ENCODE measurements around the gene NMU. TPM values are rescaled to one million over a fixed set of nuclear protein-coding genes. Genes with fewer than 3 reads are reported as not detected.

Gene NMU
- total RNA-seq, 1 experiment from 2014 or later, result not detected

GRCh38 chr4:55673424-55673823 is 37.3 kb upstream of the NMU start:
- H3K4me1 ChIP-seq, result no peaks in the 10 kb centered on the region
- H3K36me3 Mint-ChIP-seq (ENCODE audit: insufficient read depth, unreplicated experiment), result no peaks in the 10 kb centered on the region
- POLR2A ChIA-PET, result no interaction called here
- TF ChIP-seq, protein P1, sequence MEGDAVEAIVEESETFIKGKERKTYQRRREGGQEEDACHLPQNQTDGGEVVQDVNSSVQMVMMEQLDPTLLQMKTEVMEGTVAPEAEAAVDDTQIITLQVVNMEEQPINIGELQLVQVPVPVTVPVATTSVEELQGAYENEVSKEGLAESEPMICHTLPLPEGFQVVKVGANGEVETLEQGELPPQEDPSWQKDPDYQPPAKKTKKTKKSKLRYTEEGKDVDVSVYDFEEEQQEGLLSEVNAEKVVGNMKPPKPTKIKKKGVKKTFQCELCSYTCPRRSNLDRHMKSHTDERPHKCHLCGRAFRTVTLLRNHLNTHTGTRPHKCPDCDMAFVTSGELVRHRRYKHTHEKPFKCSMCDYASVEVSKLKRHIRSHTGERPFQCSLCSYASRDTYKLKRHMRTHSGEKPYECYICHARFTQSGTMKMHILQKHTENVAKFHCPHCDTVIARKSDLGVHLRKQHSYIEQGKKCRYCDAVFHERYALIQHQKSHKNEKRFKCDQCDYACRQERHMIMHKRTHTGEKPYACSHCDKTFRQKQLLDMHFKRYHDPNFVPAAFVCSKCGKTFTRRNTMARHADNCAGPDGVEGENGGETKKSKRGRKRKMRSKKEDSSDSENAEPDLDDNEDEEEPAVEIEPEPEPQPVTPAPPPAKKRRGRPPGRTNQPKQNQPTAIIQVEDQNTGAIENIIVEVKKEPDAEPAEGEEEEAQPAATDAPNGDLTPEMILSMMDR (IDR thresholded peaks at IDR 0.05; ENCODE audit: insufficient read depth in 1 of 2, low read depth in 1 of 2, low read length in 1 of 2, severe bottlenecking in 1 of 2, unreplicated experiment in 1 of 2), result no peak
- no peak for DNase-seq
- H3K4me1 Mint-ChIP-seq (ENCODE audit: low read depth, unreplicated experiment), result no peaks in the 10 kb centered on the region
- H3K9me3 Mint-ChIP-seq (ENCODE audit: unreplicated experiment), result no peaks in the 10 kb centered on the region
- H3K27ac Mint-ChIP-seq (ENCODE audit: unreplicated experiment), result no peak overlapping the region
- no peaks in the 10 kb centered on the region for H3K27me3 ChIP-seq (replicated peaks; ENCODE audit: control insufficient read depth, insufficient read depth, low read length)
- no peaks in the 10 kb centered on the region for H3K9me3 ChIP-seq
- CTCF ChIA-PET, result no interaction called here
- no peaks in the 10 kb centered on the region for H3K36me3 ChIP-seq (ENCODE audit: control insufficient read depth, insufficient read depth, low read length)
- intact Hi-C loops (cut with micrococcal nuclease; ENCODE audit: unreplicated experiment), result no loop called here
- H3K27me3 Mint-ChIP-seq (ENCODE audit: insufficient read depth, unreplicated experiment), result peaks cover 6% of the 10 kb centered on the region
- H3K4me3 Mint-ChIP-seq (ENCODE audit: unreplicated experiment), result no peak overlapping the region
- no TSS peak for BruUV-seq (replicated peaks)
- H3K4me3 ChIP-seq (ENCODE audit: low read depth, low read length), result no peak overlapping the region

GRCh38 chr4:55671667-55672066 is 35.6 kb upstream of the NMU start:
- Mint-ChIP-seq H3K36me3 (ENCODE audit: insufficient read depth, unreplicated experiment) (no peaks in the 10 kb centered on the region), H3K4me3 (ENCODE audit: unreplicated experiment) (no peak overlapping the region), H3K9me3 (ENCODE audit: unreplicated experiment) (no peaks in the 10 kb centered on the region), H3K4me1 (ENCODE audit: low read depth, unreplicated experiment) (no peaks in the 10 kb centered on the region), H3K27me3 (ENCODE audit: insufficient read depth, unreplicated experiment) (peaks cover 6% of the 10 kb centered on the region), H3K27ac (ENCODE audit: unreplicated experiment) (no peak overlapping the region)
- Histone ChIP-seq H3K36me3 (ENCODE audit: control insufficient read depth, insufficient read depth, low read length) (no peaks in the 10 kb centered on the region), H3K4me1 (no peaks in the 10 kb centered on the region), H3K27me3 (replicated peaks; ENCODE audit: control insufficient read depth, insufficient read depth, low read length) (no peaks in the 10 kb centered on the region), H3K4me3 (ENCODE audit: low read depth, low read length) (no peak overlapping the region), H3K9me3 (no peaks in the 10 kb centered on the region)
- TF ChIP-seq, protein P1 (IDR thresholded peaks at IDR 0.05; ENCODE audit: insufficient read depth in 1 of 2, low read depth in 1 of 2, low read length in 1 of 2, severe bottlenecking in 1 of 2, unreplicated experiment in 1 of 2), result no peak
- CTCF ChIA-PET, result no interaction called here
- no peak for DNase-seq
- POLR2A ChIA-PET, result no interaction called here
- no TSS peak for BruUV-seq (replicated peaks)
- intact Hi-C loops (cut with micrococcal nuclease; ENCODE audit: unreplicated experiment), result no loop called here

GRCh38 chr4:55670695-55671094 is 34.6 kb upstream of the NMU start:
- TF ChIP-seq, protein P1 (IDR thresholded peaks at IDR 0.05; ENCODE audit: insufficient read depth in 1 of 2, low read depth in 1 of 2, low read length in 1 of 2, severe bottlenecking in 1 of 2, unreplicated experiment in 1 of 2), result no peak
- Mint-ChIP-seq H3K27me3 (ENCODE audit: insufficient read depth, unreplicated experiment) (peaks cover 6% of the 10 kb centered on the region), H3K4me1 (ENCODE audit: low read depth, unreplicated experiment) (no peaks in the 10 kb centered on the region), H3K4me3 (ENCODE audit: unreplicated experiment) (no peak overlapping the region), H3K36me3 (ENCODE audit: insufficient read depth, unreplicated experiment) (no peaks in the 10 kb centered on the region), H3K27ac (ENCODE audit: unreplicated experiment) (no peak overlapping the region), H3K9me3 (ENCODE audit: unreplicated experiment) (no peaks in the 10 kb centered on the region)
- POLR2A ChIA-PET, result no interaction called here
- Histone ChIP-seq H3K27me3 (replicated peaks; ENCODE audit: control insufficient read depth, insufficient read depth, low read length) (no peaks in the 10 kb centered on the region), H3K36me3 (ENCODE audit: control insufficient read depth, insufficient read depth, low read length) (no peaks in the 10 kb centered on the region), H3K9me3 (no peaks in the 10 kb centered on the region), H3K4me3 (ENCODE audit: low read depth, low read length) (no peak overlapping the region), H3K4me1 (no peaks in the 10 kb centered on the region)
- intact Hi-C loops (cut with micrococcal nuclease; ENCODE audit: unreplicated experiment), result no loop called here
- BruUV-seq (replicated peaks), result no TSS peak
- DNase-seq, result no peak
- CTCF ChIA-PET, result no interaction called here
